HepG2 (cell line): ENCODE results near the gene MDH1. TPM values are rescaled to one million over a fixed set of nuclear protein-coding genes. Genes with fewer than 3 reads are reported as not detected.
A peak's percentile ranks its signal among the peaks of the same experiment; 100 is the strongest.

Experiments used
- ARNT ChIP-seq: fragments of 450-650 bp; IDR thresholded peaks from 2 replicates; pipeline ENCODE4 v1.6.1; 2017
- CEBPG ChIP-seq: IDR thresholded peaks from 2 replicates; pipeline ENCODE4 v1.6.1; 2016
- CHD2 ChIP-seq: IDR thresholded peaks from 2 replicates; pipeline ENCODE4 v1.6.1; 2011; ENCODE audit warnings: low read depth, low read length, improper control_type of control experiment
- ELF1 ChIP-seq: sonication (generic); formaldehyde crosslinking; IDR thresholded peaks from 2 replicates; pipeline ENCODE4 v1.4.0; 2020; ENCODE audit warnings: missing genetic modification reagents
- FOSL2 ChIP-seq: sonication (generic); formaldehyde crosslinking; IDR thresholded peaks from 2 replicates; pipeline ENCODE4 v1.4.0; 2020; ENCODE audit warnings: missing genetic modification reagents
- FOXP1 ChIP-seq, 2 experiments: fragments of 450-650 bp in 1 of 2; IDR thresholded peaks; 2 replicates each; pipeline ENCODE4 v1.6.1; 2017 to 2018; ENCODE audit warnings: antibody characterized with exemption in 1 of 2
- HNF4A ChIP-seq: sonication (generic); formaldehyde crosslinking; IDR thresholded peaks from 2 replicates; pipeline ENCODE4 v1.4.0; 2020; ENCODE audit warnings: missing genetic modification reagents
- MAFK ChIP-seq, 2 experiments: IDR thresholded peaks in 1 of 2; conservative IDR thresholded peaks in 1 of 2; 2 replicates each; pipeline ENCODE4 v1.6.1; 2011; ENCODE audit warnings: improper control_type of control experiment in 2 of 2, low read length in 2 of 2
- NFE2 ChIP-seq: sonication (generic); formaldehyde crosslinking; IDR thresholded peaks from 2 replicates; pipeline ENCODE4 v1.4.0; 2020; ENCODE audit warnings: missing genetic modification reagents
- NFYC ChIP-seq: IDR thresholded peaks from 2 replicates; pipeline ENCODE4 v1.6.1; 2016; ENCODE audit warnings: missing genetic modification reagents, missing compliant biosample characterization
- POGZ ChIP-seq: sonication (generic); formaldehyde crosslinking; IDR thresholded peaks from 2 replicates; pipeline ENCODE4 v1.4.0; 2020; ENCODE audit warnings: mild to moderate bottlenecking, missing genetic modification reagents
- POLR2AphosphoS2 ChIP-seq: IDR thresholded peaks from 2 replicates; pipeline ENCODE4 v1.6.1; 2011; ENCODE audit warnings: low read depth, low read length, improper control_type of control experiment
- SOX13 ChIP-seq, 3 experiments: fragments of 450-650 bp in 1 of 3; sonication (generic) in 1 of 3; formaldehyde crosslinking in 1 of 3; IDR thresholded peaks in 2 of 3; conservative IDR thresholded peaks in 1 of 3; 2 replicates each; pipeline versions ENCODE4 v1.5.0 to v1.6.1; 2016 to 2020; ENCODE audit warnings: antibody characterized with exemption in 1 of 3, mild to moderate bottlenecking in 1 of 3, missing compliant biosample characterization in 1 of 3, missing genetic modification reagents in 1 of 3, moderate library complexity in 1 of 3
- SOX5 ChIP-seq: IDR thresholded peaks from 2 replicates; pipeline ENCODE4 v1.6.1; 2016; ENCODE audit warnings: borderline replicate concordance
- SP5 ChIP-seq: IDR thresholded peaks from 2 replicates; pipeline ENCODE4 v1.6.1; 2016; ENCODE audit warnings: low read depth, borderline replicate concordance
- TBX3 ChIP-seq: fragments of 450-650 bp; IDR thresholded peaks from 2 replicates; pipeline ENCODE4 v1.6.1; 2017; ENCODE audit warnings: antibody characterized with exemption, mild to moderate bottlenecking, inconsistent platforms, borderline replicate concordance
- TOE1 ChIP-seq: sonication (generic); formaldehyde crosslinking; IDR thresholded peaks from 2 replicates; pipeline ENCODE4 v1.4.0; 2020; ENCODE audit warnings: mild to moderate bottlenecking, missing genetic modification reagents
- TP53 ChIP-seq: sonication (generic); formaldehyde crosslinking; conservative IDR thresholded peaks from 2 replicates; pipeline ENCODE4 v1.4.0; 2020; ENCODE audit warnings: missing genetic modification reagents
- YY1 ChIP-seq: IDR thresholded peaks from 2 replicates; pipeline ENCODE4 v1.6.1; 2011; ENCODE audit warnings: low read length, low read depth, moderate library complexity, mild to moderate bottlenecking; ENCODE audit not compliant: insufficient read depth, insufficient replicate concordance
- ZNF180 ChIP-seq: sonication (generic); formaldehyde crosslinking; IDR thresholded peaks from 2 replicates; pipeline ENCODE4 v1.4.0; 2020; ENCODE audit warnings: low read depth, missing genetic modification reagents, borderline replicate concordance
- ZNF282 ChIP-seq: fragments of 450-650 bp; IDR thresholded peaks from 2 replicates; pipeline ENCODE4 v1.6.1; 2018; ENCODE audit not compliant: partially characterized antibody
- ZNF335 ChIP-seq: sonication (generic); formaldehyde crosslinking; IDR thresholded peaks from 2 replicates; pipeline ENCODE4 v1.4.0; 2020; ENCODE audit warnings: missing genetic modification reagents
- ZNF547 ChIP-seq: sonication (generic); formaldehyde crosslinking; IDR thresholded peaks from 2 replicates; pipeline ENCODE4 v1.5.1; 2020; ENCODE audit warnings: mild to moderate bottlenecking, missing genetic modification reagents
- ZNF720 ChIP-seq: sonication (generic); formaldehyde crosslinking; IDR thresholded peaks from 2 replicates; pipeline ENCODE4 v1.4.0; 2020; ENCODE audit warnings: missing genetic modification reagents
- ZNF782 ChIP-seq: sonication (generic); formaldehyde crosslinking; IDR thresholded peaks from 2 replicates; pipeline ENCODE4 v1.4.0; 2020; ENCODE audit warnings: missing genetic modification reagents, mild to moderate bottlenecking, borderline replicate concordance
- ZSCAN25 ChIP-seq: sonication (generic); formaldehyde crosslinking; IDR thresholded peaks from 2 replicates; pipeline ENCODE4 v1.8.0; 2022; ENCODE audit warnings: mild to moderate bottlenecking, missing genetic modification reagents
- polyA plus RNA-seq, 8 experiments: library from polyadenylated mRNA; depleted of rRNA in 3 of 8; stranded (reverse) in 7 of 8; unstranded in 1 of 8; fragments of >200 nt; fragmentation: Illumina TruSeq in 4 of 8; extraction: Trizol in 4 of 8; gene quantifications; 2 replicates each; pipeline versions ENCODE4 v1.2.1 to v1.2.3, GENCODE V29; 2011 to 2016; ENCODE audit warnings: low read depth in 4 of 8, missing spikeins in 1 of 8, mixed read lengths in 1 of 8; ENCODE audit not compliant: insufficient read depth in 1 of 8
- total RNA-seq, 5 experiments: library from RNA; depleted of rRNA; stranded (reverse); fragments of >200 nt; fragmentation: Illumina TruSeq; extraction: Trizol; gene quantifications; 2 replicates each; pipeline ENCODE4 v1.2.3, GENCODE V29; 2016; ENCODE audit warnings: low read depth in 1 of 5
- TF ChIP-seq, protein P1 (sequence below): sonication (generic); formaldehyde crosslinking; IDR thresholded peaks from 2 replicates; pipeline ENCODE4 v1.4.0; 2020; ENCODE audit warnings: missing genetic modification reagents
- TF ChIP-seq, protein P2 (sequence below): IDR thresholded peaks from 2 replicates; pipeline ENCODE4 v1.6.1; 2018; ENCODE audit warnings: missing genetic modification reagents, mild to moderate bottlenecking, missing compliant biosample characterization
- TF ChIP-seq, protein P3 (sequence below): sonication (generic); formaldehyde crosslinking; IDR thresholded peaks from 2 replicates; pipeline ENCODE4 v1.4.0; 2020; ENCODE audit warnings: low read depth, mild to moderate bottlenecking, missing genetic modification reagents

MDH1 gene
- total and polyA plus RNA-seq, 2 of the 13 experiments (the other 11 are each of a cell fraction or from before 2014, with no cell fraction given): 293 to 415 TPM

- TF ChIP-seq HNF4A (no peak), SP5 (peak; percentile 51; the same call in 1 of the 2 replicates), NFYC (CRISPR knock-in tag) (no peak), ZSCAN25 (CRISPR knock-in tag) (no peak), ZNF720 (CRISPR knock-in tag) (no peak), ELF1 (CRISPR knock-in tag) (0 out of 2 replicates have a peak, but pooled peaks have one; percentile 32), ZNF282 (no peak), ZNF547 (CRISPR knock-in tag) (peak; percentile 64; the same call in 1 of the 2 replicates), MAFK (conservative IDR thresholded peaks at IDR 0.05 in 1 of 2, IDR thresholded peaks at IDR 0.05 in 1 of 2; ENCODE audit: low read length in 2 of 2) (0 out of 4 replicates have a peak, but pooled peaks of 1 of the 2 experiments have one; percentile 7), FOSL2 (CRISPR knock-in tag) (peak; percentile 12; the same call in 1 of the 2 replicates), FOXP1 (IDR thresholded peaks at IDR 0.05) (no peak), FOXP1 (CRISPR knock-in tag; IDR thresholded peaks at IDR 0.05) (peak; percentile 25; the same call in 1 of the 2 replicates), POGZ (CRISPR knock-in tag) (peak; percentile 37; the same call in 1 of the 2 replicates), ZNF782 (CRISPR knock-in tag) (0 out of 2 replicates have a peak, but pooled peaks have one; percentile 24), YY1 (no peak), CHD2 (no peak), TOE1 (CRISPR knock-in tag) (no peak), ZNF180 (CRISPR knock-in tag) (no peak), TP53 (CRISPR knock-in tag) (no peak), SOX13 (IDR thresholded peaks at IDR 0.05) (no peak), SOX13 (CRISPR knock-in tag; conservative IDR thresholded peaks at IDR 0.05 in 1 of 2, IDR thresholded peaks at IDR 0.05 in 1 of 2) (peak in 1 of 2 experiments; percentile 54; a peak in 2 of 4 replicates), CEBPG (CRISPR knock-in tag) (0 out of 2 replicates have a peak, but pooled peaks have one; percentile 38), NFE2 (no peak), ARNT (no peak), TBX3 (no peak), SOX5 (CRISPR knock-in tag) (peak; percentile 54; the same call in 1 of the 2 replicates), POLR2AphosphoS2 (no peak), ZNF335 (CRISPR knock-in tag) (no peak)
- TF ChIP-seq, protein P1, sequence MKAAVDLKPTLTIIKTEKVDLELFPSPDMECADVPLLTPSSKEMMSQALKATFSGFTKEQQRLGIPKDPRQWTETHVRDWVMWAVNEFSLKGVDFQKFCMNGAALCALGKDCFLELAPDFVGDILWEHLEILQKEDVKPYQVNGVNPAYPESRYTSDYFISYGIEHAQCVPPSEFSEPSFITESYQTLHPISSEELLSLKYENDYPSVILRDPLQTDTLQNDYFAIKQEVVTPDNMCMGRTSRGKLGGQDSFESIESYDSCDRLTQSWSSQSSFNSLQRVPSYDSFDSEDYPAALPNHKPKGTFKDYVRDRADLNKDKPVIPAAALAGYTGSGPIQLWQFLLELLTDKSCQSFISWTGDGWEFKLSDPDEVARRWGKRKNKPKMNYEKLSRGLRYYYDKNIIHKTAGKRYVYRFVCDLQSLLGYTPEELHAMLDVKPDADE (CRISPR knock-in tag): no peak
- TF ChIP-seq, protein P2, sequence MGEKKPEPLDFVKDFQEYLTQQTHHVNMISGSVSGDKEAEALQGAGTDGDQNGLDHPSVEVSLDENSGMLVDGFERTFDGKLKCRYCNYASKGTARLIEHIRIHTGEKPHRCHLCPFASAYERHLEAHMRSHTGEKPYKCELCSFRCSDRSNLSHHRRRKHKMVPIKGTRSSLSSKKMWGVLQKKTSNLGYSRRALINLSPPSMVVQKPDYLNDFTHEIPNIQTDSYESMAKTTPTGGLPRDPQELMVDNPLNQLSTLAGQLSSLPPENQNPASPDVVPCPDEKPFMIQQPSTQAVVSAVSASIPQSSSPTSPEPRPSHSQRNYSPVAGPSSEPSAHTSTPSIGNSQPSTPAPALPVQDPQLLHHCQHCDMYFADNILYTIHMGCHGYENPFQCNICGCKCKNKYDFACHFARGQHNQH (CRISPR knock-in tag): no peak
- TF ChIP-seq, protein P3, sequence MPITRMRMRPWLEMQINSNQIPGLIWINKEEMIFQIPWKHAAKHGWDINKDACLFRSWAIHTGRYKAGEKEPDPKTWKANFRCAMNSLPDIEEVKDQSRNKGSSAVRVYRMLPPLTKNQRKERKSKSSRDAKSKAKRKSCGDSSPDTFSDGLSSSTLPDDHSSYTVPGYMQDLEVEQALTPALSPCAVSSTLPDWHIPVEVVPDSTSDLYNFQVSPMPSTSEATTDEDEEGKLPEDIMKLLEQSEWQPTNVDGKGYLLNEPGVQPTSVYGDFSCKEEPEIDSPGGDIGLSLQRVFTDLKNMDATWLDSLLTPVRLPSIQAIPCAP: no peak
Observed at GRCh38 chr2:63614983-63615945, 26.5 kb downstream of the MDH1 start (continued).
